ENCODE measurements around the gene ULK4. TPM values are rescaled to one million over a fixed set of nuclear protein-coding genes. Genes with fewer than 3 reads are reported as not detected.

Gene ULK4
- total and polyA plus RNA-seq, 9 of the 15 experiments (the other 6 are each of a cell fraction or from before 2014, with no cell fraction given), result 3.0 to 5.9 (median 3.5) TPM

DNA sequence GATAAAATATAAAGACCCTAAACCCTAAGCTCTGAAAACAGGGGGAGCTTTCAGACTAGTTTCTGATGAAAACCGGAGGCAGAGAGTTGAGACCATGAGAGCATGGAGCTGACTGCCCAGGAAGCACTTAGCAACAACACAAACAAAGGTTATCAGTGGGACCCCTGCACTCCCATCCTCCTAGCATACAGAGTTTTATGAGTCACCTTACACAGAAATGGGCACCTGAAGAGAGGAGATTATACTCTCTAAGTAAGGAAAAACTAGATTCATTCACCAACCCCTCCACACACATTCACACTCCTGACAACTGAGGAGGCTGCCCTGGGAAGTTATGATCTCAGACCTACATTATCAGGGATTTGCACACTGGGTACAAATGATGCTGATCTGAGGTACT, 261.7 kb downstream of the ULK4 start:
- Histone ChIP-seq H3K4me1 (replicated peaks in 1 of 2; ENCODE audit: control insufficient read depth in 2 of 2, insufficient read depth in 2 of 2, low read length in 2 of 2) (peaks cover 0 to 18% of the 10 kb centered on the region in 2 experiments; a peak in 2 of 5 replicates), H2AFZ (ENCODE audit: low read depth, low read length) (peak overlapping the region; percentile 74), H3K9me3 (replicated peaks; ENCODE audit: control insufficient read depth, insufficient read depth, low read depth, low read length) (no peaks in the 10 kb centered on the region), H3K27ac (ENCODE audit: extremely low read depth, low read depth, low read length) (peak overlapping the region; percentile 49), H3K9me1 (ENCODE audit: control insufficient read depth, insufficient read depth, low read length) (no peaks in the 10 kb centered on the region), H3K4me3 (no peak overlapping the region), H3K4me2 (ENCODE audit: insufficient read depth, low read length) (peak overlapping the region; percentile 14), H4K20me1 (replicated peaks; ENCODE audit: control insufficient read depth, insufficient read depth, low read length) (no peaks in the 10 kb centered on the region), H3K9ac (ENCODE audit: insufficient read depth in 1 of 2, low read depth in 2 of 2, low read length in 2 of 2) (no peak overlapping the region), H3K79me2 (ENCODE audit: control insufficient read depth, insufficient read depth, low read length) (no peaks in the 10 kb centered on the region), H3K27me3 (ENCODE audit: control insufficient read depth in 2 of 2, insufficient read depth in 2 of 2, low read length in 2 of 2) (no peaks in the 10 kb centered on the region), H3K36me3 (ENCODE audit: control insufficient read depth, insufficient read depth, low read length) (no peaks in the 10 kb centered on the region)
- intact Hi-C loops (cut with micrococcal nuclease), result no loop called here
- peak; percentile 84 for ATAC-seq
- POLR2A ChIA-PET, result interaction anchor here (0.6 to 2.5 kb wide), 2 partner anchors 11 to 48 kb away, joined by 3 to 7 read pairs; no protein-coding TSS in a partner anchor
- CTCF ChIA-PET (ENCODE audit: low intra/inter-chr PET ratio), result no interaction called here
- in situ Hi-C loops (cut with MboI), result loop anchor here (10.0 kb wide), 1 partner anchor 165 kb away; no protein-coding TSS in a partner anchor
- peak; percentile 74 for FAIRE-seq
- no TSS peak for BruUV-seq (replicated peaks)
- 0% methylated on average over 1 of the region's 1 CpG for WGBS (ENCODE audit: insufficient coverage, low coverage, missing lambda C conversion rate)
- peak; percentile 34 to 87 (median 54) for DNase-seq (ENCODE audit: extremely low read depth in 1 of 4, low spot score in 3 of 4)
- TF ChIP-seq SMAD3 (CRISPR knock-in tag; conservative IDR thresholded peaks at IDR 0.05) (no peak), FOSL1 (tag; conservative IDR thresholded peaks at IDR 0.05) (peak; percentile 70; the same call in 1 of the 2 replicates), HEY1 (CRISPR knock-in tag; IDR thresholded peaks at IDR 0.05; ENCODE audit: borderline replicate concordance) (no peak), NFIX (CRISPR knock-in tag; IDR thresholded peaks at IDR 0.05; ENCODE audit: low read depth) (no peak), CHD2 (IDR thresholded peaks at IDR 0.05; ENCODE audit: low read depth, low read length) (0 out of 2 replicates have a peak, but pooled peaks have one; percentile 19), HDAC1 (IDR thresholded peaks at IDR 0.05) (no peak), ZNF57 (CRISPR knock-in tag; IDR thresholded peaks at IDR 0.05) (no peak), PML (IDR thresholded peaks at IDR 0.05; ENCODE audit: low read length) (peak; percentile 92), HMG20A (CRISPR knock-in tag; conservative IDR thresholded peaks at IDR 0.05) (no peak), FOXM1 (IDR thresholded peaks at IDR 0.05; ENCODE audit: low read depth) (peak; percentile 48; the same call in 1 of the 2 replicates), FOXM1 (CRISPR knock-in tag; IDR thresholded peaks at IDR 0.05; ENCODE audit: low read depth) (no peak), BRF1 (IDR thresholded peaks at IDR 0.05; ENCODE audit: borderline replicate concordance, extremely low read depth, insufficient read length) (no peak)
- TF ChIP-seq, protein P1, sequence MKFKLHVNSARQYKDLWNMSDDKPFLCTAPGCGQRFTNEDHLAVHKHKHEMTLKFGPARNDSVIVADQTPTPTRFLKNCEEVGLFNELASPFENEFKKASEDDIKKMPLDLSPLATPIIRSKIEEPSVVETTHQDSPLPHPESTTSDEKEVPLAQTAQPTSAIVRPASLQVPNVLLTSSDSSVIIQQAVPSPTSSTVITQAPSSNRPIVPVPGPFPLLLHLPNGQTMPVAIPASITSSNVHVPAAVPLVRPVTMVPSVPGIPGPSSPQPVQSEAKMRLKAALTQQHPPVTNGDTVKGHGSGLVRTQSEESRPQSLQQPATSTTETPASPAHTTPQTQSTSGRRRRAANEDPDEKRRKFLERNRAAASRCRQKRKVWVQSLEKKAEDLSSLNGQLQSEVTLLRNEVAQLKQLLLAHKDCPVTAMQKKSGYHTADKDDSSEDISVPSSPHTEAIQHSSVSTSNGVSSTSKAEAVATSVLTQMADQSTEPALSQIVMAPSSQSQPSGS (CRISPR knock-in tag; IDR thresholded peaks at IDR 0.05), result no peak
- TF ChIP-seq, protein P2, sequence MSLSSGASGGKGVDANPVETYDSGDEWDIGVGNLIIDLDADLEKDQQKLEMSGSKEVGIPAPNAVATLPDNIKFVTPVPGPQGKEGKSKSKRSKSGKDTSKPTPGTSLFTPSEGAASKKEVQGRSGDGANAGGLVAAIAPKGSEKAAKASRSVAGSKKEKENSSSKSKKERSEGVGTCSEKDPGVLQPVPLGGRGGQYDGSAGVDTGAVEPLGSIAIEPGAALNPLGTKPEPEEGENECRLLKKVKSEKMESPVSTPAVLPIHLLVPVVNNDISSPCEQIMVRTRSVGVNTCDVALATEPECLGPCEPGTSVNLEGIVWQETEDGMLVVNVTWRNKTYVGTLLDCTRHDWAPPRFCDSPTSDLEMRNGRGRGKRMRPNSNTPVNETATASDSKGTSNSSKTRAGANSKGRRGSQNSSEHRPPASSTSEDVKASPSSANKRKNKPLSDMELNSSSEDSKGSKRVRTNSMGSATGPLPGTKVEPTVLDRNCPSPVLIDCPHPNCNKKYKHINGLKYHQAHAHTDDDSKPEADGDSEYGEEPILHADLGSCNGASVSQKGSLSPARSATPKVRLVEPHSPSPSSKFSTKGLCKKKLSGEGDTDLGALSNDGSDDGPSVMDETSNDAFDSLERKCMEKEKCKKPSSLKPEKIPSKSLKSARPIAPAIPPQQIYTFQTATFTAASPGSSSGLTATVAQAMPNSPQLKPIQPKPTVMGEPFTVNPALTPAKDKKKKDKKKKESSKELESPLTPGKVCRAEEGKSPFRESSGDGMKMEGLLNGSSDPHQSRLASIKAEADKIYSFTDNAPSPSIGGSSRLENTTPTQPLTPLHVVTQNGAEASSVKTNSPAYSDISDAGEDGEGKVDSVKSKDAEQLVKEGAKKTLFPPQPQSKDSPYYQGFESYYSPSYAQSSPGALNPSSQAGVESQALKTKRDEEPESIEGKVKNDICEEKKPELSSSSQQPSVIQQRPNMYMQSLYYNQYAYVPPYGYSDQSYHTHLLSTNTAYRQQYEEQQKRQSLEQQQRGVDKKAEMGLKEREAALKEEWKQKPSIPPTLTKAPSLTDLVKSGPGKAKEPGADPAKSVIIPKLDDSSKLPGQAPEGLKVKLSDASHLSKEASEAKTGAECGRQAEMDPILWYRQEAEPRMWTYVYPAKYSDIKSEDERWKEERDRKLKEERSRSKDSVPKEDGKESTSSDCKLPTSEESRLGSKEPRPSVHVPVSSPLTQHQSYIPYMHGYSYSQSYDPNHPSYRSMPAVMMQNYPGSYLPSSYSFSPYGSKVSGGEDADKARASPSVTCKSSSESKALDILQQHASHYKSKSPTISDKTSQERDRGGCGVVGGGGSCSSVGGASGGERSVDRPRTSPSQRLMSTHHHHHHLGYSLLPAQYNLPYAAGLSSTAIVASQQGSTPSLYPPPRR (CRISPR knock-in tag; IDR thresholded peaks at IDR 0.05; ENCODE audit: borderline replicate concordance), result no peak
- TF ChIP-seq, protein P3, sequence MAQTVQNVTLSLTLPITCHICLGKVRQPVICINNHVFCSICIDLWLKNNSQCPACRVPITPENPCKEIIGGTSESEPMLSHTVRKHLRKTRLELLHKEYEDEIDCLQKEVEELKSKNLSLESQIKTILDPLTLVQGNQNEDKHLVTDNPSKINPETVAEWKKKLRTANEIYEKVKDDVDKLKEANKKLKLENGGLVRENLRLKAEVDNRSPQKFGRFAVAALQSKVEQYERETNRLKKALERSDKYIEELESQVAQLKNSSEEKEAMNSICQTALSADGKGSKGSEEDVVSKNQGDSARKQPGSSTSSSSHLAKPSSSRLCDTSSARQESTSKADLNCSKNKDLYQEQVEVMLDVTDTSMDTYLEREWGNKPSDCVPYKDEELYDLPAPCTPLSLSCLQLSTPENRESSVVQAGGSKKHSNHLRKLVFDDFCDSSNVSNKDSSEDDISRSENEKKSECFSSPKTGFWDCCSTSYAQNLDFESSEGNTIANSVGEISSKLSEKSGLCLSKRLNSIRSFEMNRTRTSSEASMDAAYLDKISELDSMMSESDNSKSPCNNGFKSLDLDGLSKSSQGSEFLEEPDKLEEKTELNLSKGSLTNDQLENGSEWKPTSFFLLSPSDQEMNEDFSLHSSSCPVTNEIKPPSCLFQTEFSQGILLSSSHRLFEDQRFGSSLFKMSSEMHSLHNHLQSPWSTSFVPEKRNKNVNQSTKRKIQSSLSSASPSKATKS (CRISPR knock-in tag; IDR thresholded peaks at IDR 0.05), result no peak

Measured in K562 (cell line).